Calu3 (cell line): ENCODE results near the gene PFKFB2. TPM values are rescaled to one million over a fixed set of nuclear protein-coding genes. Genes with fewer than 3 reads are reported as not detected.

Experiments
- BruUV-seq: library from RNA; stranded (reverse); fragments of 400-500 nt; replicated peaks from 2 replicates; lab custom pipeline; 2021; lab: Mats Ljungman, UMichigan
- CTCF ChIA-PET: fragments of 300-600 bp; sonication (Branson Sonifier 250); formaldehyde crosslinking; loops from one replicate; lab custom pipeline; 2022; ENCODE audit warnings: antibody characterized with exemption; lab: Charles Lee
- DNase-seq: peaks from one replicate; pipeline ENCODE4 v3.0.0; 2022
- H3K27ac Mint-ChIP-seq: one replicate; pipeline ENCODE4 v1.8.0; 2022; ENCODE audit warnings: mixed read lengths; ENCODE audit not compliant: unreplicated experiment
- H3K27me3 Mint-ChIP-seq: one replicate; pipeline ENCODE4 v1.8.0; 2022; ENCODE audit warnings: mixed read lengths; ENCODE audit not compliant: unreplicated experiment
- H3K36me3 Mint-ChIP-seq: one replicate; pipeline ENCODE4 v1.8.0; 2022; ENCODE audit warnings: mild to moderate bottlenecking, moderate library complexity, mixed read lengths; ENCODE audit not compliant: insufficient read depth, unreplicated experiment
- H3K4me1 Mint-ChIP-seq: one replicate; pipeline ENCODE4 v1.8.0; 2022; ENCODE audit warnings: mild to moderate bottlenecking, low read depth, mixed read lengths; ENCODE audit not compliant: unreplicated experiment
- H3K4me3 Mint-ChIP-seq: one replicate; pipeline ENCODE4 v1.8.0; 2022; ENCODE audit warnings: mild to moderate bottlenecking, low read depth, moderate library complexity, mixed read lengths; ENCODE audit not compliant: unreplicated experiment
- H3K9me3 Mint-ChIP-seq: one replicate; pipeline ENCODE4 v1.8.0; 2022; ENCODE audit warnings: low read depth, mixed read lengths; ENCODE audit not compliant: unreplicated experiment
- CTCF ChIP-seq: fragments of 200-600 bp; IDR thresholded peaks from one replicate; pipeline ENCODE4 v1.8.0; 2022; ENCODE audit warnings: antibody characterized with exemption; ENCODE audit not compliant: unreplicated experiment
- intact Hi-C: fragments of 100-400 bp; cut with micrococcal nuclease; formaldehyde crosslinking; loops from one replicate; pipeline ENCODE4 v1.10.0; 2022; ENCODE audit not compliant: unreplicated experiment
- total RNA-seq: library from RNA; stranded (reverse); gene quantifications from 2 replicates; pipeline ENCODE4 v1.2.3, GENCODE V29; 2022

PFKFB2 gene
- total RNA-seq, 1 experiment from 2014 or later = 54.4 TPM

DNA sequence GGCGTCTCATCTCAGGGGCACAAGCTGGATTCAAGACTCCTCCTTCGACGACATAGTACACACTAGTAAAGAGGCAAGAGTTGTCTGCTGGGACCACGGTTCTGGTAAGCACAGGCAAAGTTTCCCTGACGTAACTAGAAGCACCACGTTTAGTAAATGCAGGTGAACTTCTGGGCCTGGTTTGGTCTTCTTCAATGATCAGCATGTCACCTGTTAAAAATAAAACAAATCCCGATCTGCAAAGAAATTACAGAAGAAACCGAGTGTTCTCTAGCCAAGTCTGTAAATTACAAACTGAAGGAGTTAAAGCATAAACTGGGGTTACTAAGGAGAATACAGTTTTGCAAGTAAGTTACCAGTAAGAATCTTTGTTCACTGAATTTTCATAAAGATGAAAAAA lies 3.6 kb upstream of the PFKFB2 start:
- no peaks in the 10 kb centered on the region for H3K27me3 Mint-ChIP-seq
- intact Hi-C loops = no loop called here
- TSS peak; percentile 14 for BruUV-seq
- H3K4me3 Mint-ChIP-seq = peak overlapping the region; percentile 97
- no peak for TF ChIP-seq CTCF
- no peaks in the 10 kb centered on the region for H3K9me3 Mint-ChIP-seq
- DNase-seq = no peak
- CTCF ChIA-PET = interaction anchor here (0.7 to 4.9 kb wide), 7 partner anchors 15 to 450 kb away, joined by 3 to 54 read pairs (median 4); partner anchors contain the start of gene C1orf116
- peaks cover 88% of the 10 kb centered on the region for H3K36me3 Mint-ChIP-seq
- H3K4me1 Mint-ChIP-seq = peaks cover 58% of the 10 kb centered on the region
- peak overlapping the region; percentile 93 for H3K27ac Mint-ChIP-seq

- DNase-seq = peak; percentile 62
- H3K4me3 Mint-ChIP-seq = peak overlapping the region; percentile 97
- no peaks in the 10 kb centered on the region for H3K9me3 Mint-ChIP-seq
- peaks cover 83% of the 10 kb centered on the region for H3K36me3 Mint-ChIP-seq
- CTCF ChIA-PET = interaction anchor here (0.7 to 4.9 kb wide), 8 partner anchors 15 to 450 kb away, joined by 3 to 54 read pairs (median 4); partner anchors contain the start of gene C1orf116
- intact Hi-C loops = loop anchor here (2.0 to 10.0 kb wide), 3 partner anchors 17 to 45 kb away; partner anchors contain the start of gene C1orf116
- H3K27me3 Mint-ChIP-seq = no peaks in the 10 kb centered on the region
- no TSS peak for BruUV-seq
- peak; percentile 70 for TF ChIP-seq CTCF
- peak overlapping the region; percentile 93 for H3K27ac Mint-ChIP-seq
- peaks cover 58% of the 10 kb centered on the region for H3K4me1 Mint-ChIP-seq
Measured at GRCh38 chr1:207049974-207050391, 3.1 kb upstream of the PFKFB2 start.

GRCh38 chr1:207050480-207051190 lies 2.4 kb upstream of the PFKFB2 start:
- Mint-ChIP-seq H3K27me3 (no peaks in the 10 kb centered on the region), H3K9me3 (no peaks in the 10 kb centered on the region), H3K4me1 (peaks cover 57% of the 10 kb centered on the region), H3K27ac (peak overlapping the region; percentile 93), H3K36me3 (peaks cover 78% of the 10 kb centered on the region), H3K4me3 (peak overlapping the region; percentile 97)
- CTCF ChIA-PET = interaction anchor here (0.9 to 4.9 kb wide), 8 partner anchors 9 to 449 kb away, joined by 3 to 54 read pairs (median 4); partner anchors contain the start of gene C1orf116
- TF ChIP-seq CTCF = no peak
- intact Hi-C loops = loop anchor here (2.0 to 10.0 kb wide), 3 partner anchors 18 to 46 kb away; partner anchors contain the start of gene C1orf116
- no TSS peak for BruUV-seq
- DNase-seq = peak; percentile 95

DNA sequence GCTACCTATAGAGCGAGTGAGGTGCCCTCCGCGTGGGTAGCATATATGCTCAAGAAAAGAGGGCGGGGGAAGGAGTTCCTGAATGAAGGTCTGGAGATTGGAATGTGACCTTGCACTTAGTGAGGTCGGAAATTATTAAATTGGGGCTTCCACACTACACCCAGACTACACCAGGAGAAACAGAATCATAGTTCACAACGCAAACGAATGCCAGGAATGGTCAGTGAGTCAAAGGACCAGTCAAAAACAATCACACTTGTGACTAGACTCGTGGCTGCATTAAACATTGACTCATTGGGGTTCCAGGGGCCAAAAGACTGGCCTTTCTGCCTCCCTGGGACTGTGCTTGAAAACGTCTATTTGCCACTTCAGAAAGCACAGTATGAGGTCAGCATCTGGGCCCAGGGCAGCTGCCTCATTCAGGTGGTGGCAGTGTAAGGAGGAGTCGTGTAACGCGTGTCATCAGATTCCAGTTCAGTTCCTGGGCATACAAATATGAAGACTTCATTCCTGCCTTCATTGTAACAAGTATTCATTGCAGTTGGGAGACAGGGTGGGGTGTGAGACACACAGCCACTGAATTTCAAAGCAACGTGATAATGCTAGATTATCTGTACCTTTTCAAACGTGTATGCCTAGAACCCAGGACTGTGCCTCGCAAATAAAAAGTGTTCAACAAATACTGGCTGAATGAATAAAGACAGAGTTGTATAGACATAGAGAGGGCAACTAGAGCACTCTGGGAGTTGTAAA lies 1.7 kb upstream of the PFKFB2 start, which contains the start of gene YOD1:
Gene YOD1 (minus strand): TSS at position 18 of the 753 bp plus-strand sequence. CDS start 178 bp downstream, outside the sequence.
- DNase-seq = peak; percentile 73
- Mint-ChIP-seq H3K27me3 (no peaks in the 10 kb centered on the region), H3K36me3 (peaks cover 76% of the 10 kb centered on the region), H3K9me3 (no peaks in the 10 kb centered on the region), H3K4me3 (peak within 1 kb of the TSS; percentile 97), H3K4me1 (peaks cover 57% of the 10 kb centered on the region), H3K27ac (peak within 1 kb of the TSS; percentile 93)
- TF ChIP-seq CTCF = no peak
- CTCF ChIA-PET = interaction anchor here (1.0 to 4.9 kb wide), 4 partner anchors 10 to 26 kb away, joined by 3 to 54 read pairs (median 4); partner anchors contain the start of gene C1orf116
- no TSS peak for BruUV-seq
- intact Hi-C loops = loop anchor here (2.0 to 10.0 kb wide), 3 partner anchors 19 to 47 kb away; partner anchors contain the start of gene C1orf116
